SK-N-MC (cell line): ENCODE results near the gene UBA6.

ENCODE experiments used
- DNase-seq: peaks from one replicate; pipeline ENCODE4 v3.0.0-alpha.2; 2011; ENCODE audit warnings: low read depth, low spot score
- H3K27ac ChIP-seq: fragments of 200-600 bp; sonication (generic); 2 replicates; pipeline ENCODE4 v1.5.1; 2016; ENCODE audit warnings: mixed run types
- H3K36me3 ChIP-seq: fragments of 200-600 bp; sonication (generic); 2 replicates; pipeline ENCODE4 v1.6.1; 2017; ENCODE audit warnings: antibody characterized with exemption, low read length, mixed read lengths; ENCODE audit not compliant: insufficient read depth
- H3K4me3 ChIP-seq: fragments of 200-600 bp; sonication (generic); 2 replicates; pipeline ENCODE4 v1.5.1; 2016
- H3K9ac ChIP-seq: fragments of 200-600 bp; sonication (generic); 2 replicates; pipeline ENCODE4 v1.8.0; 2017; ENCODE audit warnings: mixed run types, mixed read lengths; ENCODE audit not compliant: insufficient read length
- H3K9me3 ChIP-seq: fragments of 200-600 bp; sonication (generic); 2 replicates; pipeline ENCODE4 v1.6.1; 2017; ENCODE audit warnings: low read depth, mild to moderate bottlenecking, antibody characterized with exemption, low read length, moderate library complexity, mixed read lengths
- EZH2 ChIP-seq: fragments of 200-600 bp; sonication (generic); IDR thresholded peaks from one replicate; pipeline ENCODE4 v1.6.1; 2017; ENCODE audit warnings: antibody characterized with exemption
- FOXP2 ChIP-seq: optimal IDR thresholded peaks from 2 replicates; pipeline ENCODE3; 2011; ENCODE audit warnings: mild to moderate bottlenecking, moderate library complexity; ENCODE audit not compliant: insufficient read depth; ENCODE audit errors: extremely low read length, control extremely low read depth
- POLR2AphosphoS5 ChIP-seq: IDR thresholded peaks from 2 replicates; pipeline ENCODE4 v1.6.1; 2012; ENCODE audit warnings: mild to moderate bottlenecking, low read depth, low read length, borderline replicate concordance

UBA6 gene

GRCh38 chr4:67727124-67727850 lies 26.3 kb upstream of the UBA6 start:
- no peak overlapping the region for H3K27ac ChIP-seq
- no peaks in the 10 kb centered on the region; the same call in 1 of the 2 replicates for H3K36me3 ChIP-seq
- H3K9ac ChIP-seq = no peak overlapping the region
- TF ChIP-seq EZH2 = no peak
- TF ChIP-seq POLR2AphosphoS5 = no peak
- no peak for TF ChIP-seq FOXP2
- DNase-seq = no peak
- H3K4me3 ChIP-seq = no peak overlapping the region
- no peaks in the 10 kb centered on the region for H3K9me3 ChIP-seq

- Histone ChIP-seq H3K36me3 (peaks cover 3% of the 10 kb centered on the region), H3K9ac (no peak overlapping the region), H3K27ac (no peak overlapping the region), H3K4me3 (no peak overlapping the region), H3K9me3 (no peaks in the 10 kb centered on the region)
- TF ChIP-seq FOXP2 = no peak
- no peak for TF ChIP-seq POLR2AphosphoS5
- no peak for TF ChIP-seq EZH2
- DNase-seq = no peak
Measured at GRCh38 chr4:67725981-67726380, 25.0 kb upstream of the UBA6 start.

- DNase-seq = no peak
- TF ChIP-seq FOXP2 (no peak), EZH2 (no peak), POLR2AphosphoS5 (no peak)
- H3K9ac ChIP-seq = no peak overlapping the region
- no peaks in the 10 kb centered on the region for H3K9me3 ChIP-seq
- no peak overlapping the region for H3K27ac ChIP-seq
- H3K36me3 ChIP-seq = peaks cover 3% of the 10 kb centered on the region
- no peak overlapping the region for H3K4me3 ChIP-seq
Measured at GRCh38 chr4:67725132-67725531, 24.2 kb upstream of the UBA6 start.

- H3K4me3 ChIP-seq = no peak overlapping the region
- peaks cover 3% of the 10 kb centered on the region for H3K36me3 ChIP-seq
- no peak for DNase-seq
- no peak overlapping the region for H3K27ac ChIP-seq
- H3K9ac ChIP-seq = no peak overlapping the region
- no peaks in the 10 kb centered on the region for H3K9me3 ChIP-seq
- no peak for TF ChIP-seq FOXP2
- no peak for TF ChIP-seq POLR2AphosphoS5
- no peak for TF ChIP-seq EZH2
Measured at GRCh38 chr4:67723949-67724348, 23.0 kb upstream of the UBA6 start.

- H3K9ac ChIP-seq = no peak overlapping the region
- no peak for TF ChIP-seq POLR2AphosphoS5
- TF ChIP-seq FOXP2 = no peak
- TF ChIP-seq EZH2 = no peak
- peaks cover 3% of the 10 kb centered on the region for H3K36me3 ChIP-seq
- no peak for DNase-seq
- H3K27ac ChIP-seq = no peak overlapping the region
- H3K4me3 ChIP-seq = no peak overlapping the region
- H3K9me3 ChIP-seq = no peaks in the 10 kb centered on the region
Measured at GRCh38 chr4:67723341-67723740, 22.4 kb upstream of the UBA6 start.

- Histone ChIP-seq H3K9me3 (no peaks in the 10 kb centered on the region), H3K9ac (no peak overlapping the region), H3K27ac (no peak overlapping the region), H3K4me3 (no peak overlapping the region), H3K36me3 (peaks cover 3% of the 10 kb centered on the region)
- no peak for TF ChIP-seq EZH2
- no peak for TF ChIP-seq POLR2AphosphoS5
- TF ChIP-seq FOXP2 = no peak
- DNase-seq = no peak
Measured at GRCh38 chr4:67721770-67722597, 21.0 kb upstream of the UBA6 start.

- Histone ChIP-seq H3K27ac (no peak overlapping the region), H3K9me3 (no peaks in the 10 kb centered on the region), H3K36me3 (peaks cover 3% of the 10 kb centered on the region), H3K4me3 (no peak overlapping the region), H3K9ac (no peak overlapping the region)
- no peak for DNase-seq
- no peak for TF ChIP-seq EZH2
- no peak for TF ChIP-seq FOXP2
- TF ChIP-seq POLR2AphosphoS5 = no peak
Measured at GRCh38 chr4:67721315-67721769, 20.4 kb upstream of the UBA6 start.

GRCh38 chr4:67719953-67720617 lies 19.1 kb upstream of the UBA6 start:
- H3K9me3 ChIP-seq = no peaks in the 10 kb centered on the region
- no peak overlapping the region for H3K27ac ChIP-seq
- H3K9ac ChIP-seq = no peak overlapping the region
- H3K36me3 ChIP-seq = peaks cover 3% of the 10 kb centered on the region
- no peak for TF ChIP-seq POLR2AphosphoS5
- TF ChIP-seq FOXP2 = no peak
- no peak for TF ChIP-seq EZH2
- no peak for DNase-seq
- H3K4me3 ChIP-seq = no peak overlapping the region
